Mesenchymal stem cell (in vitro differentiated cells and primary cell): ENCODE data around the gene PGA4.
"Not testable (repeated sequence)": the region's sequence is repeated elsewhere in the genome, so short reads cannot be mapped to it uniquely, and the experiment has no call there.

Experiments
- DNase-seq: peaks from one replicate; pipeline ENCODE4 v3.0.0-alpha.2; 2013
- H2AFZ ChIP-seq: one replicate; pipeline ENCODE4 v1.6.1; 2013; ENCODE audit warnings: low read depth, mild to moderate bottlenecking, control low read depth, inconsistent platforms, low read length, moderate library complexity
- H2AK5ac ChIP-seq: 2 replicates; pipeline ENCODE4 v1.6.1; 2013; ENCODE audit warnings: low read length, moderate library complexity, mild to moderate bottlenecking, inconsistent platforms; ENCODE audit not compliant: severe bottlenecking
- H2BK120ac ChIP-seq: one replicate; pipeline ENCODE4 v1.6.1; 2013; ENCODE audit warnings: low read depth, mild to moderate bottlenecking, inconsistent platforms, low read length, moderate library complexity
- H2BK12ac ChIP-seq, 2 experiments: one replicate each; pipeline ENCODE4 v1.6.1; 2013; ENCODE audit warnings: inconsistent platforms in 2 of 2, low read length in 2 of 2, mild to moderate bottlenecking in 2 of 2, moderate library complexity in 2 of 2, control low read depth in 1 of 2
- H2BK15ac ChIP-seq: one replicate; pipeline ENCODE4 v1.6.1; 2013; ENCODE audit warnings: mild to moderate bottlenecking, low read depth, inconsistent platforms; ENCODE audit not compliant: poor library complexity, severe bottlenecking
- H2BK5ac ChIP-seq: 2 replicates; pipeline ENCODE4 v1.6.1; 2013; ENCODE audit warnings: low read depth, mild to moderate bottlenecking, low read length, control low read depth, inconsistent platforms; ENCODE audit not compliant: poor library complexity, severe bottlenecking
- H3K14ac ChIP-seq, 2 experiments: one replicate each; pipeline ENCODE4 v1.6.1; 2013; ENCODE audit warnings: inconsistent platforms in 2 of 2, low read length in 2 of 2, control low read depth in 1 of 2, mild to moderate bottlenecking in 1 of 2, moderate library complexity in 1 of 2
- H3K18ac ChIP-seq, 2 experiments: one replicate each; pipeline ENCODE4 v1.6.1; 2013; ENCODE audit warnings: inconsistent platforms in 2 of 2, low read length in 2 of 2, control low read depth in 1 of 2, low read depth in 1 of 2, mild to moderate bottlenecking in 1 of 2
- H3K23ac ChIP-seq, 2 experiments: one replicate each; pipeline ENCODE4 v1.6.1; 2013; ENCODE audit warnings: inconsistent platforms in 2 of 2, low read length in 2 of 2, mild to moderate bottlenecking in 2 of 2, moderate library complexity in 2 of 2, control low read depth in 1 of 2
- H3K27ac ChIP-seq: 2 replicates; pipeline ENCODE4 v1.5.1; 2013; ENCODE audit warnings: mild to moderate bottlenecking, moderate library complexity, low read length, control low read depth, inconsistent platforms; ENCODE audit not compliant: poor library complexity, severe bottlenecking
- H3K27me3 ChIP-seq, 2 experiments: 2 replicates each; pipeline versions ENCODE4 v1.6.1 to v1.7.0; 2013; ENCODE audit warnings: low read length in 2 of 2, mild to moderate bottlenecking in 2 of 2, moderate library complexity in 2 of 2, control low read depth in 1 of 2, inconsistent platforms in 1 of 2; ENCODE audit not compliant: control insufficient read depth in 1 of 2, insufficient read depth in 1 of 2
- H3K36me3 ChIP-seq, 2 experiments: 2 replicates each; pipeline versions ENCODE4 v1.6.1 to v1.7.0; 2013; ENCODE audit warnings: low read length in 2 of 2, control low read depth in 1 of 2, inconsistent platforms in 1 of 2, low read depth in 1 of 2, mild to moderate bottlenecking in 1 of 2; ENCODE audit not compliant: insufficient read depth in 2 of 2, control insufficient read depth in 1 of 2
- H3K4ac ChIP-seq, 2 experiments: one replicate each; pipeline ENCODE4 v1.6.1; 2013; ENCODE audit warnings: inconsistent platforms in 2 of 2, low read length in 2 of 2, mild to moderate bottlenecking in 2 of 2, moderate library complexity in 2 of 2, control low read depth in 1 of 2, low read depth in 1 of 2
- H3K4me1 ChIP-seq: 2 replicates; pipeline ENCODE4 v1.6.1; 2013; ENCODE audit warnings: low read depth, low read length, control low read depth; ENCODE audit not compliant: control insufficient read depth, insufficient read depth
- H3K4me2 ChIP-seq: 2 replicates; pipeline ENCODE4 v1.6.1; 2013; ENCODE audit warnings: low read length, mild to moderate bottlenecking, inconsistent platforms; ENCODE audit not compliant: poor library complexity, severe bottlenecking
- H3K4me3 ChIP-seq, 2 experiments: 2 replicates each; pipeline versions ENCODE4 v1.5.1 to v1.7.0; 2013; ENCODE audit warnings: low read length in 2 of 2, mild to moderate bottlenecking in 2 of 2, control low read depth in 1 of 2, low read depth in 1 of 2; ENCODE audit not compliant: insufficient read depth in 1 of 2
- H3K79me1 ChIP-seq: replicated peaks from 2 replicates; pipeline ENCODE4 v1.6.1; 2013; ENCODE audit warnings: mild to moderate bottlenecking, control low read depth, low read length, inconsistent platforms; ENCODE audit not compliant: poor library complexity, severe bottlenecking
- H3K9ac ChIP-seq: 2 replicates; pipeline ENCODE4 v1.7.0; 2013; ENCODE audit warnings: mild to moderate bottlenecking, low read length, moderate library complexity
- H3K9me3 ChIP-seq: 2 replicates; pipeline ENCODE4 v1.7.0; 2013; ENCODE audit warnings: mild to moderate bottlenecking, low read length; ENCODE audit not compliant: control insufficient read depth
- H4K8ac ChIP-seq: one replicate; pipeline ENCODE4 v1.6.1; 2013; ENCODE audit warnings: inconsistent platforms, mild to moderate bottlenecking, low read length, moderate library complexity
- H4K91ac ChIP-seq: one replicate; pipeline ENCODE4 v1.6.1; 2013; ENCODE audit warnings: mild to moderate bottlenecking, low read length, inconsistent platforms
- WGBS: methylation state at CpG from one replicate; pipeline ENCODE4 v1.1.7; 2013; ENCODE audit warnings: mixed read lengths; 5-methylcytosine and 5-hydroxymethylcytosine counted together

The PGA4 gene

DNA sequence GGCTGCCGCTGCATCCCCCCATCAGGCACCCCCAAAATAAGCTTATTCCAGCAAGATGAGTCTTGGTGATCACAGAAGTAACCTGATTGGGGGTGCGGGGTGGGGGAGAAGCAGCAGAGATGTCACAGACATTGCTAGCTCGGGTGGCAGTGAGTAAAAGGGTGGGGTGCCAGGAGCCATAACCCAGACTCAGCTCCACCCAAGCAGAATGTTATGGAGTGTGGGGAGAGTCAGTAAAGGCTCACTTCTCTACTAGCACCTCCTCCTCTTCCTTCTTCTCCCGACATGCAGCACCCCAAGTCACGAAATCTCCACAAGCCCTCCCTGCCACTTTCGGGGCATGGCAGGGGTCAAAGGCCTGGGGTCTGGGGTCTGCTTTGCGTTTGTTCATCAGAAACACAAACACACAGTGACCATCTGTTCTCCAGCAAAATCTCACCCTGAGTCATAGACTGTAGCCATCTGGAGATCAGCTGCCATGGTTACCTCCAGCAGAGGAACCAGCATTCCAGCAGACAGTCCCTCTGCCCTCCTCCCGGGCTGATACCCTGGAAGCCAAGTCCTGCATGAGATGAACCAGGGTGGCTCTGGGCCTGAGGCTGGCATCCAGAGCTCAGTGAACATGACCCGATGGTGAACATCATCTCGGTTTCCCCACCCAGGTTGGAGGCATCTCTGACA lies 23.3 kb downstream of the PGA4 start:
- not testable (repeated sequence) for H3K18ac ChIP-seq, H3K14ac ChIP-seq, H4K91ac ChIP-seq, H3K4ac ChIP-seq, H3K4me3 ChIP-seq, H3K4me1 ChIP-seq, DNase-seq, H2BK15ac ChIP-seq, H3K23ac ChIP-seq, H2AK5ac ChIP-seq, H2BK120ac ChIP-seq, H3K9me3 ChIP-seq, H2BK12ac ChIP-seq, H3K27me3 ChIP-seq, H3K79me1 ChIP-seq, H4K8ac ChIP-seq, H3K4me2 ChIP-seq, H2BK5ac ChIP-seq, H2AFZ ChIP-seq, H3K36me3 ChIP-seq, H3K9ac ChIP-seq, H3K27ac ChIP-seq
- WGBS, result no CpG with 5 or more reads among the region's 10 CpGs

DNA sequence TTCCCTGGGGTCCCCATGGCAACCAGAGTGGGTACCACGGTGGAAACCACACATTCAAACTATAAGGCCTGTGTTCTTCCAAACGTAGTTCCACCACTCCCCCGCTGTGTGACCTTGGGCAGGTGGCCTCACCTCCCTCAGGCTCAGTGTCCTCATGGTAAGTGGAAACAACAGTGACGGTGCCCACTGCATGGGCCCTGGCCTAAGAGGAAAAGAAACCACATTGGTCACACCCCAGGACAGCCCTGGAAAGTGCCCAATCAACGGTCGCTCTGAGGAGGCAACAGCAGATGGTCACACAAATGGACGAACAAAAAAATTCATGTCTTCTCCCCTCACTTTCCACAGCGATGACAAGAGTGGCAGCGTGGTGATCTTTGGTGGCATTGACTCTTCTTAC lies 25.9 kb downstream of the PGA4 start:
- not testable (repeated sequence) for H3K23ac ChIP-seq, H3K18ac ChIP-seq, H3K36me3 ChIP-seq, H2BK12ac ChIP-seq, H2BK15ac ChIP-seq, H3K27me3 ChIP-seq, DNase-seq, H3K79me1 ChIP-seq, H3K9ac ChIP-seq, H3K27ac ChIP-seq, H2BK120ac ChIP-seq, H3K14ac ChIP-seq, H3K4me2 ChIP-seq, H3K9me3 ChIP-seq, H3K4me3 ChIP-seq, H3K4ac ChIP-seq, H2AK5ac ChIP-seq, H4K91ac ChIP-seq, H2AFZ ChIP-seq, H4K8ac ChIP-seq, H3K4me1 ChIP-seq, H2BK5ac ChIP-seq
- WGBS, result 81% methylated on average over 7 of the region's 9 CpGs

DNA sequence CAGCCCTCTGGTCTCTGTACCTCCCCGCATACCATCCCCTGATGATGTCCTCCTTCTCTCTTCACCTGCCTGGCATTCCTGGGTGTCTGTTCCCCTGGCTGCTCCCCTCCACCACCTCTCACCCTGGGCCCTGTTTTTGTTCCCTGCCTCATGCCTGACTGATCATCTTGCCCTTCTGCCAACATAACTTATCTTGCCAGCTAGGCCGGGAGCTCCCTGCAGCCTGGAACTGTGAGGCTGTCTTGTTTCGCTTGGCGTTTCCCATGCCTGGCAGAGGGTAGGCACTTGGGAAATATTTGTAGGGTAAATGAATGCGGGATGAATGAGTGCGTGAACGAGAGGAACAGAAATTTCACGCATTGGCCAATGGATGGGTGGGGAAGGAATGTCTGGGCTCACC lies 27.1 kb downstream of the PGA4 start:
- not testable (repeated sequence) for H3K4me2 ChIP-seq, DNase-seq, H3K4me3 ChIP-seq, H2BK120ac ChIP-seq, H3K27me3 ChIP-seq, H3K36me3 ChIP-seq, H2AFZ ChIP-seq, H3K27ac ChIP-seq, H2BK15ac ChIP-seq, H2AK5ac ChIP-seq, H2BK5ac ChIP-seq, H4K8ac ChIP-seq, H3K4me1 ChIP-seq, H3K18ac ChIP-seq, H3K9ac ChIP-seq, H2BK12ac ChIP-seq, H4K91ac ChIP-seq, H3K14ac ChIP-seq, H3K79me1 ChIP-seq, H3K4ac ChIP-seq, H3K9me3 ChIP-seq, H3K23ac ChIP-seq
- 86% methylated on average over 8 of the region's 8 CpGs for WGBS

DNA sequence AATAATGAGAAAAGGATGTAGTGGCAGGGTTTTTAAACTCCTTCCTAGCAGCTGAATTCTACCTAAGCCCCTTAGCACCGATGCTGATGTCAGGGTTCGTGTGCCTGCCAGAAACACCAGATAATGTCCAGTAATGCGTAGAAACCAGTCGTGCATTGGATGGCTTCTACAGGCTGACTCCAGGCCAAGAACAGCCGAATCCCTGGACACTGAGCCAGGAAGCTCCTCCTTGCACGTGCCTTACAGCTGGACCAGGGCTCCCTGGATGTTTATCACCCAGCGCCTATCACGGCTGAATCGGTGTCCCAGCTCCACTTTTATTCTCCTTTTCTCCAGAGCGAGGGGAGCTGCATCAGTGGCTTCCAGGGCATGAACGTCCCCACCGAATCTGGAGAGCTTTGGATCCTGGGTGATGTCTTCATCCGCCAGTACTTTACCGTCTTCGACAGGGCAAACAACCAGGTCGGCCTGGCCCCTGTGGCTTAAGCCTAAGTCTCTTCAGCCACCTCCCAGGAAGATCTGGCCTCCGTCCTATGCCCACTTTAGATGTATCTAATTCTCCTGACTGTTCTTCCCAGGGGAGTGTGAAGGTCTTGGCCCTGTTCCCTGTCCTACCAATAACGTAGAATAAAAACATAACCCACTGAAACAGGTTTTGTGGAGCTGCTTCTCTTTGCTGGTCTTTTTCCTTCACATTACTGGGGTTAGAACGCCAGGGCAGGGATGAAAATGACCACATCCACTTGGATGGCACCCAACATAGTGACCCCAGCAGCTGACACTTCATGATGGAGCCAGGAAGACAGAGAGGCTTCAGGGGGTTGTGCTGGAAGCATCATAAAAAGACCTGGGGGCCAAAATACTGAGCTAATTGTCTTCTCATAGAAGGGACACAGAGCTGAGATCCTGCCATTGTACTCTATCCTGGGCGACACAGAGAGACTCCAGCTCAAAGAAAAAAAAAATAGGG lies 28.9 kb downstream of the PGA4 start:
- H3K14ac ChIP-seq, result peak overlapping the region in 1 of 2 experiments; percentile 46
- H3K36me3 ChIP-seq, H3K4me2 ChIP-seq, H3K4ac ChIP-seq, H2BK15ac ChIP-seq, H3K27me3 ChIP-seq, H3K4me3 ChIP-seq, H3K4me1 ChIP-seq, H3K9me3 ChIP-seq, H2BK120ac ChIP-seq, DNase-seq, H4K91ac ChIP-seq, H2BK5ac ChIP-seq, H3K9ac ChIP-seq, H4K8ac ChIP-seq, H2AK5ac ChIP-seq, H3K23ac ChIP-seq, H3K27ac ChIP-seq, H3K18ac ChIP-seq, H2AFZ ChIP-seq, H2BK12ac ChIP-seq, H3K79me1 ChIP-seq: not testable (repeated sequence)
- WGBS, result 87% methylated on average over 18 of the region's 20 CpGs
